Endometrium (tissue), 2 donors: ENCODE measurements around the gene LMO7.

Experiments
- FAIRE-seq: peaks from 2 replicates; lab custom pipeline; 2012; peaks lifted over from hg19 to GRCh38; lab: Jason Lieb, UNC
- donor health status: control.
- donor health status: control.

LMO7 gene

GRCh38 chr13:75635828-75636435 lies at the start of gene LMO7:
Gene LMO7 (plus strand): TSS chr13:75636330. CDS start chr13:75636658, 328 bp downstream.
- no peak for FAIRE-seq

- FAIRE-seq = no peak
Observed at GRCh38 chr13:75587679-75588078, 48.5 kb upstream of the LMO7 start.

GRCh38 chr13:75596657-75597182 lies 39.4 kb upstream of the LMO7 start:
- FAIRE-seq = no peak

GRCh38 chr13:75600371-75600770 lies 35.8 kb upstream of the LMO7 start:
- FAIRE-seq = no peak

- FAIRE-seq = no peak
Observed at GRCh38 chr13:75603038-75603437, 33.1 kb upstream of the LMO7 start.

GRCh38 chr13:75607447-75607846 lies 28.7 kb upstream of the LMO7 start:
- no peak for FAIRE-seq

GRCh38 chr13:75610466-75610865 lies 25.7 kb upstream of the LMO7 start:
- FAIRE-seq = no peak

- no peak for FAIRE-seq
Observed at GRCh38 chr13:75612354-75612753, 23.8 kb upstream of the LMO7 start.

GRCh38 chr13:75617230-75617629 lies 18.9 kb upstream of the LMO7 start:
- no peak for FAIRE-seq

- FAIRE-seq = no peak
Observed at GRCh38 chr13:75618308-75618707, 17.8 kb upstream of the LMO7 start.

- no peak for FAIRE-seq
Observed at GRCh38 chr13:75620020-75620419, 16.1 kb upstream of the LMO7 start.

- FAIRE-seq = no peak
Observed at GRCh38 chr13:75621147-75621546, 15.0 kb upstream of the LMO7 start.

- FAIRE-seq = no peak
Observed at GRCh38 chr13:75628801-75629200, 7.3 kb upstream of the LMO7 start.

GRCh38 chr13:75633285-75633684 lies 2.8 kb upstream of the LMO7 start:
- no peak for FAIRE-seq

- no peak for FAIRE-seq
Observed at GRCh38 chr13:75635101-75635827, 866 bp upstream of the LMO7 start.

- FAIRE-seq = no peak
Observed at GRCh38 chr13:75636436-75637180, 478 bp downstream of the LMO7 start.

GRCh38 chr13:75637181-75637750 lies 1.1 kb downstream of the LMO7 start:
- FAIRE-seq = no peak

GRCh38 chr13:75639454-75639853 lies 3.3 kb downstream of the LMO7 start:
- no peak for FAIRE-seq

- FAIRE-seq = no peak
Observed at GRCh38 chr13:75641026-75641425, 4.9 kb downstream of the LMO7 start.

- FAIRE-seq = no peak
Observed at GRCh38 chr13:75643182-75643581, 7.1 kb downstream of the LMO7 start.

- FAIRE-seq = no peak
Observed at GRCh38 chr13:75643693-75644092, 7.6 kb downstream of the LMO7 start.

GRCh38 chr13:75645141-75645540 lies 9.0 kb downstream of the LMO7 start:
- FAIRE-seq = no peak
